Prostate gland (tissue), 2 donors: ENCODE data around the gene TMEM207.

Source experiments
- POLR2A ChIP-seq: fragments of 450-650 bp; IDR thresholded peaks from one replicate; pipeline ENCODE4 v1.6.1; 2016; ENCODE audit warnings: antibody characterized with exemption, mild to moderate bottlenecking
- POLR2AphosphoS5 ChIP-seq: sonication (generic); formaldehyde crosslinking; IDR thresholded peaks from one replicate; pipeline ENCODE4 v1.6.1; 2017; ENCODE audit warnings: antibody characterized with exemption
- TF ChIP-seq, protein P1 (sequence below), 4 experiments: fragments of 200-600 bp in 2 of 4; fragments of 450-650 bp in 2 of 4; sonication (generic) in 2 of 4; IDR thresholded peaks; 1 replicate in 3 of 4; 2 replicates in 1 of 4; pipeline ENCODE4 v1.5.1; 2016 to 2019; ENCODE audit warnings: antibody characterized with exemption in 4 of 4, mild to moderate bottlenecking in 2 of 4, moderate library complexity in 2 of 4

DNA sequence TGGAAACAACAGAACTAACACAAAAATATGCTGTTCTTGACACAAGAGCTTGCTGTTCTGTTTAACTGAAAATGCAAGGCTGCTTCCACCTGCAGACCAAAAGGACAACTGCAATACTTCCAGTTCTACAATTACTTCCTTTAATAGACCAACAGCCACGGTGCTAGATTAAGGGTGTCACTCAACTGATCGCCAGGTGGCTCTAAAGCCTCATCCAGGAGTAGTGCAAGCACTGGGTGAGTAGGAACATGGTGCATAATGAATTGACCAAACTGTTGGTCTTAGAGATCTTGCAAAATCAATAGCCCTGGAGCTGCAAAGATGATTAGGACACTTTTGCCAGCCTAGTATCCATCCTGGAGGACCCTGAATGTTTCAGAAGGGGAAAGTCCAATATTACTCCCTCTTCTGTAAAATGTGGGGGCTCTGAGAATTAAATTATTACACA lies 65.4 kb downstream of the TMEM207 start:
- TF ChIP-seq, protein P1, sequence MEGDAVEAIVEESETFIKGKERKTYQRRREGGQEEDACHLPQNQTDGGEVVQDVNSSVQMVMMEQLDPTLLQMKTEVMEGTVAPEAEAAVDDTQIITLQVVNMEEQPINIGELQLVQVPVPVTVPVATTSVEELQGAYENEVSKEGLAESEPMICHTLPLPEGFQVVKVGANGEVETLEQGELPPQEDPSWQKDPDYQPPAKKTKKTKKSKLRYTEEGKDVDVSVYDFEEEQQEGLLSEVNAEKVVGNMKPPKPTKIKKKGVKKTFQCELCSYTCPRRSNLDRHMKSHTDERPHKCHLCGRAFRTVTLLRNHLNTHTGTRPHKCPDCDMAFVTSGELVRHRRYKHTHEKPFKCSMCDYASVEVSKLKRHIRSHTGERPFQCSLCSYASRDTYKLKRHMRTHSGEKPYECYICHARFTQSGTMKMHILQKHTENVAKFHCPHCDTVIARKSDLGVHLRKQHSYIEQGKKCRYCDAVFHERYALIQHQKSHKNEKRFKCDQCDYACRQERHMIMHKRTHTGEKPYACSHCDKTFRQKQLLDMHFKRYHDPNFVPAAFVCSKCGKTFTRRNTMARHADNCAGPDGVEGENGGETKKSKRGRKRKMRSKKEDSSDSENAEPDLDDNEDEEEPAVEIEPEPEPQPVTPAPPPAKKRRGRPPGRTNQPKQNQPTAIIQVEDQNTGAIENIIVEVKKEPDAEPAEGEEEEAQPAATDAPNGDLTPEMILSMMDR (IDR thresholded peaks at IDR 0.05) = peak in 3 of 4 experiments; percentile 33 to 86 (median 64)
- TF ChIP-seq POLR2AphosphoS5 (peak; percentile 38), POLR2A (no peak)
